Measurements from ENCODE around the gene LMTK2.

The LMTK2 gene

GRCh38 chr7:98178762-98179490 is 72.3 kb downstream of the LMTK2 start:
- DNase-seq = no peak

- no peak for DNase-seq
Observed at GRCh38 chr7:98180751-98181150, 74.1 kb downstream of the LMTK2 start.

GRCh38 chr7:98185101-98185500 is 78.4 kb downstream of the LMTK2 start:
- DNase-seq = peak; percentile 5

- DNase-seq = peak; percentile 66
Observed at GRCh38 chr7:98186452-98187137, 79.9 kb downstream of the LMTK2 start.

DNA sequence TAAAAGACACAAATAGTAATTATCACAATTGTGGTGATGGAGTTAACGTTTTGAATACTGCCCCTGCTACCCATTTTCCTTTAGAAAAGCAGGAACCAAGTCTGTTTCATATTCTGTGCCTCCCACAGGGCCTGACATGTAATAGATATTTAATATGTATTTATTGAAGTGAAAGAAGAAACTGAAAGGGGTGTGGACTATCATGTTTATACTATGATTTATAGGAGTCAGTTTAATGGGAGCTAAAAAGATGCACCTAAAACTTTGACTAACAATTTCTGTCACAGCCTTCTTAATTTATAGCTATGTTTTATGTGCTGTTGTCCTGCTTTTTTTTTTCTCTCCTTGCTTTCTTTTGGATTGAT is 80.5 kb downstream of the LMTK2 start:
- DNase-seq = no peak

- no peak for DNase-seq
Observed at GRCh38 chr7:98189559-98189958, 82.9 kb downstream of the LMTK2 start.

GRCh38 chr7:98191668-98192431 is 85.2 kb downstream of the LMTK2 start:
- DNase-seq = no peak

DNA sequence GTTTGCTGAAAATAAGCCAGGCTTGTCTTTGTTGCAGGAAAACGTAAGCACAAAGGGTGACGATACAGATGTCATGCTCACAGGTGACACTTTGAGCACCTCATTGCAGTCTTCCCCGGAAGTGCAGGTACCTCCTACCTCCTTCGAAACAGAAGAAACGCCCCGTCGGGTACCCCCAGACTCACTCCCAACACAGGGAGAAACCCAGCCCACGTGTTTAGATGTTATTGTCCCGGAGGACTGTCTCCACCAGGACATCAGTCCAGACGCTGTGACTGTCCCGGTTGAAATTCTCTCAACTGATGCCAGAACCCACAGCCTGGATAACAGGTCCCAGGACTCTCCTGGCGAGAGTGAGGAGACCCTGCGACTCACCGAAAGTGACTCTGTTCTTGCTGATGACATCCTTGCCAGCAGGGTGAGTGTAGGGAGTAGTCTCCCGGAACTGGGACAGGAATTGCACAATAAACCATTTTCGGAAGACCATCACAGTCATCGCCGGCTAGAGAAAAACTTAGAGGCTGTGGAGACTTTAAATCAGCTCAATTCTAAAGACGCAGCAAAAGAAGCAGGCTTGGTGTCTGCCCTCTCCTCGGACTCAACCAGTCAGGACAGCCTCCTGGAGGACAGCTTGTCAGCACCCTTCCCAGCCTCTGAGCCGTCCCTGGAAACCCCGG is 86.3 kb downstream of the LMTK2 start:
- no peak for DNase-seq

GRCh38 chr7:98193474-98194180 is 87.0 kb downstream of the LMTK2 start:
- DNase-seq = no peak

GRCh38 chr7:98194186-98194585 is 87.5 kb downstream of the LMTK2 start:
- DNase-seq = no peak

GRCh38 chr7:98194672-98195457 is 88.2 kb downstream of the LMTK2 start:
- no peak for DNase-seq

- DNase-seq = no peak
Observed at GRCh38 chr7:98196706-98197605, 90.3 kb downstream of the LMTK2 start.

GRCh38 chr7:98199131-98199530 is 92.5 kb downstream of the LMTK2 start:
- peak; percentile 5 for DNase-seq

GRCh38 chr7:98200364-98200763 is 93.7 kb downstream of the LMTK2 start:
- no peak for DNase-seq

GRCh38 chr7:98202367-98203195 is 95.9 kb downstream of the LMTK2 start:
- DNase-seq = peak; percentile 23

DNA sequence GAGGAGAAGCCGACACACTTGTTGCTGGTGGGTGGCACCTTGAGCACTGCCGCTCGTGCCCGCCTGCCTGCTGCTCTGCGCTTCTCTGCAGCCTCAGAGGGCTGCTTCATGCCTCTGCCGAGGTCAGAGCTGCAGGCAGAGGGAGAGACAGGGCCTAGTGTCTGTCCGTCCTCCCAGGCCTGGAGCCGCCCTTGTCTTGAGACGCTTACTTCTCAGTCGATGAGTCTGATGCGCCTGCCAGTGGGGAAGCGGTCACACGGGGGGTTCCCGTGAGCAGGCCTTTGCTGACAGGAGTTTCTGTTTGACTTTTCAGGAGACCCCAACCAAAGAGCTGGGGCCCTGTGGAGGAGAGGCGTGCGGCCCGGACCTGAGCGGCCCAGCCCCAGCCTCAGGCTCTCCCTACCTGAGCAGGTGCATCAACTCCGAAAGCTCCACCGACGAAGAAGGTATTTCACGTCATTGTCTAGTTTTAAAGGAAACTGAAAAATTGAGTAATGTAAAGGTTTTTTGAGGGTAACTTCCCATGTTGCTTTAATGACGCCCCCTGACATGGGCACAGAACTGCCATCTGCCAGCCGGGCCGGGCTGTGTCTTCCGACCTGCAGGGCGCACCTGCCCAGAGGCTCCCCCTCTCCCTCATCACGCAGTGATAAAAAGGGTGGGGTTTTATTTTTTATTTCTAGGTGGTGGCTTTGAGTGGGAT is 96.8 kb downstream of the LMTK2 start:
- no peak for DNase-seq

GRCh38 chr7:98203964-98204605 is 97.4 kb downstream of the LMTK2 start:
- no peak for DNase-seq

GRCh38 chr7:98204670-98205069 is 98.0 kb downstream of the LMTK2 start:
- DNase-seq = no peak

All from suppressor macrophage treated with lipopolysaccharide for 4 hours (primary cell).